Kidney tubule cell (primary cell): ENCODE data around the gene CCDC170.
A peak's percentile ranks its signal among the peaks of the same experiment; 100 is the strongest.
"Not testable (repeated sequence)": the region's sequence is repeated elsewhere in the genome, so short reads cannot be mapped to it uniquely, and the experiment has no call there.

Experiments
- DNase-seq: peaks from one replicate; pipeline ENCODE4 v3.0.0-alpha.2; 2018; ENCODE audit warnings: low spot score

Gene CCDC170

GRCh38 chr6:151494235-151494935 lies 568 bp downstream of the CCDC170 start:
- DNase-seq = peak; percentile 74

DNA sequence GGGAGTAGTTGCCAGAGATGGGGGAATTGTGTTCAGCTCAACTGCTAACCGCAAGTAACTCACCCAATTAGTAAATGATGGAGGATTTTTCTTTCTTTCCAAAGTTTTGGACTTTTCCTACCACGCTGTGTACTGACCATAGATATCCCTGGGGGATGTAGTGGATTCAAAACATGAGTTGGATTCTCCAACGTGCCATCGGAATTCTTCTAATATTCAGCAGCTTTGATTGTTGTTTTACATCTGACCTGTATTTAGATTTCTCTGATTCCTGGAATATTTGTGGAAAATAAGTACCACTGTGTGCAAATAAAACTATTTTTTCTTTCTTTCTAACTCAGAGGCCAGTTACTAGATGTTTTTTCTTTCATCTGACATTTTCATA lies 1.1 kb downstream of the CCDC170 start:
- DNase-seq = no peak

- no peak for DNase-seq
Observed at GRCh38 chr6:151495380-151495779, 1.6 kb downstream of the CCDC170 start.

- DNase-seq = no peak
Observed at GRCh38 chr6:151497905-151498304, 4.1 kb downstream of the CCDC170 start.

- no peak for DNase-seq
Observed at GRCh38 chr6:151498327-151498726, 4.5 kb downstream of the CCDC170 start.

DNA sequence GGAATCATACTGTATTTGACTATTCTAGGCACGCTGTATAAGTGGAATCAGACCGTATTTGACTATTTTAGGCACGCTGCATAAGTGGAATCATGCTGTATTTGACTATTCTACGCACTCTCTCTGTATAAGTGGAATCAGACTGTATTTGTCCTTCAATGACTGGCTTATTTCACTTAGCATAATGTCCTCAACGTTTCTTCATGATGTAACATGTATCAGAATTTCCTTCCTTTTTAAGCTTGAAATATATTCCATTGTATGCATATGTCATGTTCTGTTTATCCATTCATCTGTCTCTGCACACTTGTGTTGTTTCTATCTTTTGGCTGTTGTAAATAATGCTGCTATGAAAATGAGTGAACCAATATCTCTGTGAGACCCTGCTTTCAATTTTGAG lies 5.7 kb downstream of the CCDC170 start:
- DNase-seq = no peak

GRCh38 chr6:151501511-151502136 lies 7.8 kb downstream of the CCDC170 start:
- no peak for DNase-seq

- peak; percentile 60 for DNase-seq
Observed at GRCh38 chr6:151502499-151502898, 8.7 kb downstream of the CCDC170 start.

- peak; percentile 44 for DNase-seq
Observed at GRCh38 chr6:151506761-151507160, 12.9 kb downstream of the CCDC170 start.

GRCh38 chr6:151509048-151509447 lies 15.2 kb downstream of the CCDC170 start:
- DNase-seq = no peak

DNA sequence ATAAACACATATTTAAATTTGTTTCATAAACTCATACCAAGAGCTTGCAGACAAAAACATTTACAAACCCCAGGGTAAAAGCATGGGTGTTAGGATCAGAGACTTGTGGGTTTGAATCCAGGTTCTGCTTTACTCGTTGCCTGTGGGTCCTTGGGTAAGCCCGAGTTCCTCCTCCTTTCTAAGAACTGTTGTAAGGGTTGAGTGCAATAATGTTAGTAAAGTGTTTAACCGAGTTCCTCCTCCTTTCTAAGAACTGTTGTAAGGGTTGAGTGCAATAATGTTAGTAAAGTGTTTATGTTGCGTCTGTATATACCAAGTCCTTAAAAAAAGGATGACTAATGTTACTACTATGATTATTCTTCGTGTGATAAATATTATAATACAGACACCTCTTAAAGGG lies 18.7 kb downstream of the CCDC170 start:
- DNase-seq = no peak

GRCh38 chr6:151514000-151514730 lies 20.3 kb downstream of the CCDC170 start:
- peak; percentile 8 for DNase-seq

- DNase-seq = not testable (repeated sequence)
Observed at GRCh38 chr6:151518992-151519391, 25.2 kb downstream of the CCDC170 start.

DNA sequence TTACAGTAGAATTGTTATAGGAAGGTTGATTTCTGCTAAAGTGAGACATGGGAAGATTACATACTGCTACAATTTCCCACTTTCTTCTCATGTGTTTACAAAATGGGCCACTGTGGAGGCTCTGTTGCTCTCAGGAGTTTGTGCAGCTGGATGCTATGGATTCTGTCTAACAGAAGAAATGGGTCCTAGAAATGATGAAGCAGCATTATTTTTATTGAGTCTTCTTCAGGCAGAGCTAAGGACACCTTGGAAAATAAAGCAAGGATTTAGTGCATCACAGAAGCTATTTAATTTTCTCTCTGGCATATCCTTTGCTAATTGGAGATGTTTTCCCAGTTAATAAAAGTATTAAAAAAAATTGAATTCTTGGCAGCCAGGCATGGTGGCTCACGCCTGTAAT lies 29.2 kb downstream of the CCDC170 start:
- DNase-seq = no peak

- DNase-seq = no peak
Observed at GRCh38 chr6:151524059-151524458, 30.2 kb downstream of the CCDC170 start.

DNA sequence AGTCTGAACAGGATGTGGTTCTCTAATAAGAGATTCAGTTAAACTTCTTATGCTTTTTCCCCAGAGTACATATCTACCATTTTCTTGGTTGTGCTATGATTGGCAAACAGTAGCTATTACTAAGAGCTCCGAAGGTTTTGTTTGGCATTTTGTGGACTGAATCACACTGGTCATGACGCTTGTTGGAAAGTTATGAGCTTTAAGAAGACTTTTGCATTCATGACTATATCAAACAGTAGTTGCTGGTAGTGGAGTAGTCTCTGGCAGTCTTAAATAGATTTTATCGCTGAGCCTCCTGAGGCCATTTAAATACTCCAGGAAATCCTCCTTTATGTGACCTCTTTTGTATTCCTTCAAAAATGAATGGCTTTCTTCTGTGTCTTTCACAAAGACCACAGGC lies 40.8 kb downstream of the CCDC170 start:
- no peak for DNase-seq

- no peak for DNase-seq
Observed at GRCh38 chr6:151535476-151536187, 41.8 kb downstream of the CCDC170 start.

GRCh38 chr6:151536188-151536479 lies 42.3 kb downstream of the CCDC170 start:
- DNase-seq = no peak

- no peak for DNase-seq
Observed at GRCh38 chr6:151537556-151537955, 43.7 kb downstream of the CCDC170 start.

DNA sequence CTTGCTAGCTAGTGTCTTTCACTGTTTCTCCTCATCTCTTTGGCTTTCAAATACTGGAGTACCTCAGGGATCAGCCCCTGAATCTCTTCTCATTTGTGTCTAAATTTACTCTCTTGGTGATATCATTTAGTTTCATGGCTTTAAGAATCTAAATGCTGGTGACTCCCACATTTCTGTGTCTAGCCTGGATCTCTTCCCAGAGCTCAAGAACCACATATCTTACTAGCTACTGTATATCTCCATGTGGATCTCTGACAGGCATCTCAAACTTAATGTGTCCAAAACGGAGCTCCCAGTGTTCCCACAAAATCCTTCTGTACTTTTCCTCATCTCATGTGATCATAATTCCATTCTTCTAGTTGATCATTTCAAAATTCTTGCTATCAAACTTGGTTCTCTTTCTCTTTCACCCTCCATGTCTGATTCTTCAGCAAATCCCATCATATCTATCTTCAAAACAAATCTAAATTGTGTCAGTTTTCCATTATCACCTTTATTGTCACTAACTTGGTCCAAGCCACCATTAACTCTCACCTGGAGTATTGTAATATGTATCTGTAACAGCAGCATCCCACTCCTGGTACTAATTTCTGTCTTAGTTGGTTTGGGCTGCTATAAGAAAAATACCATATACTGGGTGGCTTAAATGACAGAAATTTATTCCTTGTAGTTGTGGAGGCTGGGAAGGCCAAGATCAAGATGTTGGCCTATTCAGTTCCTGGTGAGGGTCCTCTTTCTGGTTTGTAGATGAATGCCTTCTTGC lies 45.9 kb downstream of the CCDC170 start:
- no peak for DNase-seq

GRCh38 chr6:151544453-151544852 lies 50.6 kb downstream of the CCDC170 start:
- DNase-seq = peak; percentile 6

DNA sequence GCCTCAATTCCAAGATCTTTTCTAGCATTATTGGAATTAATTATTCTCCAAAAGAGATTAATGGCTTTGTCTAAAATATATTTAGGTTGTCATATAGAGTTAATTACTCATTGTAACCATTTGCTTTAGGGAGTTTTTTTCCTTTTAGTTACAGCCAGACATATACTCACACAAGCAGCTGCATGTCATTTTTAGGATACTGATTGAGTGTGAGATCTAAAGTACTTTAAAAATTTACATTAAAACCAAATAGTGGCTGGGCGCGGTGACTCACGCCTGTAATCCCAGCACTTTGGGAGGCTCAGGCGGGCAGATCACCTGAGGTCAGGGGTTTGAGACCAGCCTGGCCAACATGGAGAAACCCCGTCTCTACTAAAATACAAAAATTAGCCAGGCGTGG lies 51.1 kb downstream of the CCDC170 start:
- not testable (repeated sequence) for DNase-seq
